Testis (tissue), 3 donors: ENCODE measurements around the gene CCDC192. TPM values are rescaled to one million over a fixed set of nuclear protein-coding genes. Genes with fewer than 3 reads are reported as not detected.

Experiments
- DNase-seq: peaks from one replicate; pipeline ENCODE4 v3.0.0-alpha.2; 2019
- H3K27ac ChIP-seq, 2 donors: fragments of 200-600 bp; sonication (generic); one replicate each; pipeline ENCODE4 v1.5.1; 2019
- H3K27me3 ChIP-seq: fragments of 200-600 bp; sonication (generic); one replicate; pipeline ENCODE4 v1.5.1; 2019
- H3K36me3 ChIP-seq: fragments of 200-600 bp; sonication (generic); one replicate; pipeline ENCODE4 v1.5.1; 2017; ENCODE audit warnings: low read depth; ENCODE audit errors: missing control alignments
- H3K4me1 ChIP-seq: fragments of 200-600 bp; sonication (generic); one replicate; pipeline ENCODE4 v1.5.1; 2019
- H3K4me3 ChIP-seq, 2 donors: fragments of 200-600 bp; sonication (generic); one replicate each; pipeline ENCODE4 v1.5.1; 2017 to 2019
- H3K9me3 ChIP-seq: fragments of 200-600 bp; sonication (generic); one replicate; pipeline ENCODE4 v1.5.1; 2017
- CTCF ChIP-seq, 3 experiments: fragments of 450-650 bp in 2 of 3; fragments of 200-600 bp in 1 of 3; sonication (generic) in 1 of 3; IDR thresholded peaks; one replicate each; pipeline ENCODE4 v1.5.1; 2016 to 2019; ENCODE audit warnings: antibody characterized with exemption in 3 of 3, mild to moderate bottlenecking in 2 of 3, moderate library complexity in 1 of 3
- POLR2A ChIP-seq: fragments of 450-650 bp; IDR thresholded peaks from one replicate; pipeline ENCODE4 v1.6.1; 2017; ENCODE audit warnings: antibody characterized with exemption, mild to moderate bottlenecking, moderate library complexity
- WGBS, 2 donors: methylation state at CpG; one replicate each; pipeline ENCODE4 v1.1.5; 2018; 5-methylcytosine and 5-hydroxymethylcytosine counted together
- intact Hi-C: fragments of 100-400 bp; cut with DNase I; formaldehyde crosslinking; loops from one replicate; pipeline ENCODE4 v1.15.1; 2023; ENCODE audit warnings: low total_unique reads
- polyA plus RNA-seq: library from polyadenylated mRNA; stranded (reverse); fragments of 350-450 nt; fragmentation: Illumina TruSeq; extraction: RNeasy Lipid Tissue Mini Kit (QIAGEN cat#74804); gene quantifications from one replicate; pipeline ENCODE4 v1.2.3, GENCODE V29; 2014; ENCODE audit warnings: low read depth, low replicate concordance; ENCODE audit not compliant: insufficient read depth
- total RNA-seq, 2 donors: library from RNA; depleted of rRNA; stranded (reverse); fragments of >200 nt; gene quantifications; one replicate each; pipeline ENCODE4 v1.2.3, GENCODE V29; 2016

The CCDC192 gene
- total and polyA plus RNA-seq, 3 donors from 2014 or later: 7.8 to 22.6 (median 12.9) TPM

- no peak for TF ChIP-seq CTCF (IDR thresholded peaks at IDR 0.05)
- no peak for TF ChIP-seq POLR2A
- no peak for DNase-seq
- Histone ChIP-seq H3K9me3 (no peaks in the 10 kb centered on the region), H3K27me3 (no peaks in the 10 kb centered on the region), H3K4me1 (no peaks in the 10 kb centered on the region), H3K4me3 (no peak overlapping the region), H3K36me3 (no peaks in the 10 kb centered on the region), H3K27ac (no peak overlapping the region)
- 84 to 93% methylated on average over 3 of the region's 3 CpGs for whole genome bisulfite sequencing, 2 donors
- intact Hi-C loops: no loop called here
Measured at GRCh38 chr5:127969002-127969401, 265.8 kb downstream of the CCDC192 start.

GRCh38 chr5:127969651-127970050, 266.5 kb downstream of the CCDC192 start:
- Histone ChIP-seq H3K27me3 (no peaks in the 10 kb centered on the region), H3K36me3 (no peaks in the 10 kb centered on the region), H3K4me3 (no peak overlapping the region), H3K27ac (no peak overlapping the region), H3K4me1 (no peaks in the 10 kb centered on the region), H3K9me3 (no peaks in the 10 kb centered on the region)
- intact Hi-C loops: no loop called here
- DNase-seq: no peak
- TF ChIP-seq CTCF (IDR thresholded peaks at IDR 0.05): no peak
- no peak for TF ChIP-seq POLR2A

GRCh38 chr5:127970081-127970480, 266.9 kb downstream of the CCDC192 start:
- WGBS, 2 donors: 94 to 97% methylated on average over 1 of the region's 1 CpG
- intact Hi-C loops: no loop called here
- H3K4me1 ChIP-seq: no peaks in the 10 kb centered on the region

GRCh38 chr5:127970854-127971425, 267.7 kb downstream of the CCDC192 start:
- Histone ChIP-seq H3K36me3 (no peaks in the 10 kb centered on the region), H3K4me1 (no peaks in the 10 kb centered on the region), H3K27me3 (no peaks in the 10 kb centered on the region), H3K9me3 (no peaks in the 10 kb centered on the region), H3K4me3 (no peak overlapping the region), H3K27ac (no peak overlapping the region)
- WGBS, 2 donors: 64 to 74% methylated on average over 2 of the region's 2 CpGs
- no peak for TF ChIP-seq POLR2A
- no peak for TF ChIP-seq CTCF (IDR thresholded peaks at IDR 0.05)
- intact Hi-C loops: no loop called here
- DNase-seq: no peak

More at GRCh38 chr5:127970081-127970480, 266.9 kb downstream of the CCDC192 start:
- H3K4me3 ChIP-seq: no peak overlapping the region
- TF ChIP-seq CTCF (IDR thresholded peaks at IDR 0.05): no peak
- TF ChIP-seq POLR2A: no peak
- no peaks in the 10 kb centered on the region for H3K36me3 ChIP-seq
- no peaks in the 10 kb centered on the region for H3K9me3 ChIP-seq
- DNase-seq: no peak
- H3K27me3 ChIP-seq: no peaks in the 10 kb centered on the region
- H3K27ac ChIP-seq: no peak overlapping the region

- Histone ChIP-seq H3K27me3 (no peaks in the 10 kb centered on the region), H3K4me1 (no peaks in the 10 kb centered on the region), H3K4me3 (no peak overlapping the region), H3K36me3 (no peaks in the 10 kb centered on the region), H3K9me3 (no peaks in the 10 kb centered on the region), H3K27ac (no peak overlapping the region)
- intact Hi-C loops: no loop called here
- WGBS, 2 donors: 95 to 98% methylated on average over 2 of the region's 2 CpGs
- no peak for DNase-seq
- TF ChIP-seq CTCF (IDR thresholded peaks at IDR 0.05) (no peak), POLR2A (no peak)
Measured at GRCh38 chr5:127975961-127976360, 272.8 kb downstream of the CCDC192 start.
